Ectodermal cell (in vitro differentiated cells): ENCODE measurements around the gene NEDD4.
"Not testable (repeated sequence)": the region's sequence is repeated elsewhere in the genome, so short reads cannot be mapped to it uniquely, and the experiment has no call there.

ENCODE experiments used
- H3K27ac ChIP-seq: 2 replicates; pipeline ENCODE4 v1.7.0; 2013; ENCODE audit warnings: mild to moderate bottlenecking, low read depth, low read length; ENCODE audit not compliant: insufficient read depth, poor library complexity, severe bottlenecking
- H3K27me3 ChIP-seq: 2 replicates; pipeline ENCODE4 v1.7.0; 2013; ENCODE audit warnings: mild to moderate bottlenecking, low read length; ENCODE audit not compliant: insufficient read depth, control insufficient read depth, poor library complexity, severe bottlenecking
- H3K36me3 ChIP-seq: one replicate; pipeline ENCODE4 v1.7.0; 2013; ENCODE audit warnings: low read length; ENCODE audit not compliant: control insufficient read depth, insufficient read depth
- H3K4me1 ChIP-seq: one replicate; pipeline ENCODE4 v1.7.0; 2013; ENCODE audit warnings: low read length; ENCODE audit not compliant: control insufficient read depth, insufficient read depth
- H3K4me3 ChIP-seq: 2 replicates; pipeline ENCODE4 v1.7.0; 2013; ENCODE audit warnings: low read depth, low read length, control low read depth; ENCODE audit not compliant: insufficient read depth
- H3K9me3 ChIP-seq: 2 replicates; pipeline ENCODE4 v1.7.0; 2013; ENCODE audit warnings: mild to moderate bottlenecking, low read length, moderate library complexity; ENCODE audit not compliant: control insufficient read depth
- WGBS, 2 experiments: methylation state at CpG; one replicate each; pipeline ENCODE4 v1.1.7; 2013; ENCODE audit warnings: missing lambda C conversion rate in 2 of 2; 5-methylcytosine and 5-hydroxymethylcytosine counted together

Gene NEDD4

DNA sequence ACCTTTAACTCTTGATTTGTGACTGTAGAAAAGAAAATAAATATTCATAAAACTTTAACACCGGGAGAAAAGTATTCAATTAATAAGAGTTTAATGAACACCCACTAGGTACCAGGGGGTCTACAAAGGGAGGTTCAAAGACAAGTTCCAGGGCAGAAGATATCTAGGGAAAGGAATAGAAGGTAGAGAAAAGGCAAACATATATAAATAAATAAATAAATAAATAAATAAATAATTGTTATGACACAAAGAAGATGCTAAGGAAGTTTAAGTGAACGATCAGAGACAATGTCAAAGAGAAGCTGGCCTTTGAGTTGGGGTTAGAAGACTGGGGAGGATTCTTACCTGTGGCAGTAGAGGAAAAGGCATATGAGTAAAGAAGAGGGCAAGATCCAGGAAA, 123.8 kb downstream of the NEDD4 start:
- 93 to 94% methylated on average over 1 of the region's 2 CpGs for WGBS, 2 experiments
- Histone ChIP-seq H3K27ac (no peak overlapping the region), H3K36me3 (no peaks in the 10 kb centered on the region), H3K4me1 (peaks cover 8% of the 10 kb centered on the region), H3K4me3 (no peak overlapping the region), H3K9me3 (no peaks in the 10 kb centered on the region), H3K27me3 (no peaks in the 10 kb centered on the region)

GRCh38 chr15:55868707-55869106, 124.7 kb downstream of the NEDD4 start:
- WGBS, 2 experiments, result 95% methylated on average over 3 of the region's 3 CpGs
- H3K36me3 ChIP-seq, result no peaks in the 10 kb centered on the region

DNA sequence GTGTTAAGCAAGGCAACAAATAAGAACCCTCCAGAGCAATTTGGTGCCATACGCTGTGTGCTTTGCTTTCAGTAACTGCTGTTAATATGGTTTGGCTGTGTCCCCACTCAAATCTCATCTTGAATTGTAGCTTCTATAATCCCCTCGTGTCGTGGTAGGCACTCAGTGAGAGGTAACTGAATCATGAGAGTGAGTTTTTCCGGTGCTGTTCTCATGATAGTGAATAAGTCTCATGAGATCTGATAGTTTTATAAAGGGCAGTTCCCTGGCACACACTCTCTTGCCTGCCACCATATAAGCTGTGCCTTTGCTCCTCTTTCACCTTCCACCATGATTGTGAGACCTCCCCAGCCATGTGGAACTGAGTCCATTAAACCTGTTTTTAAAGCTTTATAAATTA, 125.1 kb downstream of the NEDD4 start:
- not testable (repeated sequence) for H3K9me3 ChIP-seq, H3K27ac ChIP-seq, H3K27me3 ChIP-seq, H3K36me3 ChIP-seq, H3K4me3 ChIP-seq, H3K4me1 ChIP-seq
- WGBS, 2 experiments, result 95% methylated on average over 4 of the region's 4 CpGs

More at GRCh38 chr15:55868707-55869106, 124.7 kb downstream of the NEDD4 start:
- Histone ChIP-seq H3K4me1 (peaks cover 8% of the 10 kb centered on the region), H3K9me3 (no peaks in the 10 kb centered on the region), H3K27ac (no peak overlapping the region), H3K4me3 (no peak overlapping the region), H3K27me3 (no peaks in the 10 kb centered on the region)

- no peaks in the 10 kb centered on the region for H3K36me3 ChIP-seq
- no peaks in the 10 kb centered on the region for H3K9me3 ChIP-seq
- H3K4me1 ChIP-seq, result no peaks in the 10 kb centered on the region
- H3K4me3 ChIP-seq, result no peak overlapping the region
- no peak overlapping the region for H3K27ac ChIP-seq
- no peaks in the 10 kb centered on the region for H3K27me3 ChIP-seq
Observed at GRCh38 chr15:55863911-55864310, 129.5 kb downstream of the NEDD4 start.

DNA sequence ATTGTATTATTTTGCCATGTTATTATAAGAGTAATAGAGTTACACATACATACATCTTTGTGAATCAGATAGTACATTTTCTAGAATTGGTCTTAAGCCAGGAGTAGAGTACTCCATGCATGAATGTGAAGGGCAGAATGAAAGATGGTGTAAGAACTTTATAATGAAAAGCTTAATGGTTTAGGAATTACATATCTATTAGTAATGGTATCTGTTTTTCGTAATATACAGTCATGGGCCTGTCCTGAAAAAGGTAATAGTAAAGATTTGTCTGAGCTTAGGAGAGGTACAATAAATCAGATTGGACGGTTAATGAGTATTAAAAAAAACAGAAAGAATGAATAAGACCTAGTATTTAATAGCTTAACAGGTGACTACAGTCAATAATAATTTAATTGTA, 132.3 kb downstream of the NEDD4 start:
- H3K9me3 ChIP-seq, result no peaks in the 10 kb centered on the region
- H3K27ac ChIP-seq, result no peak overlapping the region
- H3K36me3 ChIP-seq, result no peaks in the 10 kb centered on the region
- WGBS, 2 experiments, result 98 to 100% methylated on average over 2 of the region's 2 CpGs
- H3K27me3 ChIP-seq, result no peaks in the 10 kb centered on the region
- H3K4me3 ChIP-seq, result no peak overlapping the region
- no peaks in the 10 kb centered on the region for H3K4me1 ChIP-seq

- Histone ChIP-seq H3K4me1 (no peaks in the 10 kb centered on the region), H3K27me3 (no peaks in the 10 kb centered on the region), H3K9me3 (no peaks in the 10 kb centered on the region), H3K4me3 (no peak overlapping the region), H3K36me3 (no peaks in the 10 kb centered on the region), H3K27ac (no peak overlapping the region)
- 77 to 78% methylated on average over 6 of the region's 6 CpGs for WGBS, 2 experiments
Observed at GRCh38 chr15:55860468-55860867, 132.9 kb downstream of the NEDD4 start.

DNA sequence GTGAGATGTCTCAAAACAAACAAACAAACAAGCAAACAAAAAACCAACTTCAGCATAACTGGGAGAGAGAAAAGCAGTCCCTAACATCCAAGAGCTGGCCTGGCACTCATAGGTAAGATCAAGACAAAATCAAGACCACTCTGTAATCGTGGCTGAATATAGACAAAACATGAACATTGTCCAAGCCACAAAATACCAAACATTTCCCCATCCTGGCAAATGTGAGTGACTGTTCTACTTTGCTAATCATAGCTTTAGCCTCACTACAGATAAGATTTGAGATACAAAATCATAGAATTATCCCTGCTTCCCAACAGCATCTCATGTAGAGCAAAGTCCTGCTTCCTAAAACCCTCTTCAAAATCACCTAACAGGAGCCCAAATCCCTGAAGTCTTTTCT, 133.7 kb downstream of the NEDD4 start:
- H3K9me3 ChIP-seq, result no peaks in the 10 kb centered on the region
- H3K27ac ChIP-seq, result no peak overlapping the region
- H3K36me3 ChIP-seq, result no peaks in the 10 kb centered on the region
- WGBS, 2 experiments, result 90 to 100% methylated on average over 1 of the region's 1 CpG
- no peaks in the 10 kb centered on the region for H3K4me1 ChIP-seq
- H3K4me3 ChIP-seq, result no peak overlapping the region
- no peaks in the 10 kb centered on the region for H3K27me3 ChIP-seq

GRCh38 chr15:55858661-55859060, 134.8 kb downstream of the NEDD4 start:
- Histone ChIP-seq H3K4me3 (no peak overlapping the region), H3K27ac (no peak overlapping the region), H3K4me1 (no peaks in the 10 kb centered on the region), H3K9me3 (no peaks in the 10 kb centered on the region), H3K27me3 (no peaks in the 10 kb centered on the region), H3K36me3 (no peaks in the 10 kb centered on the region)
- WGBS, 2 experiments, result 96 to 98% methylated on average over 4 of the region's 4 CpGs

DNA sequence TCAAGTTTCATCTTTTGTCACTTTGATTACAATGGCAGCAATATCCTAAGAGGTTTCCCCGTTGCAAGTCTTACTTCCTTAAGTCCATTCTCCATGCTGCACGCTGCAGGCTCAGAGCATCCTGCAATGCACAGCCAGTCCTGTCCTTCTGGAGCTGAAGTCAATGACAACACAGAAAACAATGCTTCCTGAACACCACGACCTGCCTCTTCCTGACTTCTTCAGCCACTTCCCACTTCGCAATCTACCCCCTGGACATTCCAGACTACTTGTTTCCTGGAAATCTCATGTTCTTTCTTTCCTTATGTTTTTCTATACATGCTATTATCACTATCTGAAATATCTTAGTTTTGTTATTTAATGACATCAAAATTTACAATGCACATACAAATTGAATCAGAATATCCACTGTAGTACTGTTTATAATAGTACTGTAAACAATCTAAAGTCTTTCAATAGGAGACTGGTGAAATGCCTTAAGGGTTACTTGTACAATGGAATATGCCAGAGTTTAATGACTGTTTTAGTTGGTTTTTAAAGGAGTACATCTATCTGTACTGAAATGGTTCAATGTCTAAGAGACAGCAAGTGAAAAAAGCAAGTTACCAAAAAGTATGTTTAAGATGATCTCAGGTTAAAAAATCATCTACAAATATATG, 136.8 kb downstream of the NEDD4 start:
- 86 to 87% methylated on average over 4 of the region's 4 CpGs for WGBS, 2 experiments
- Histone ChIP-seq H3K9me3 (no peaks in the 10 kb centered on the region), H3K27ac (no peak overlapping the region), H3K27me3 (no peaks in the 10 kb centered on the region), H3K36me3 (no peaks in the 10 kb centered on the region), H3K4me3 (no peak overlapping the region), H3K4me1 (no peaks in the 10 kb centered on the region)

- Histone ChIP-seq H3K9me3 (no peaks in the 10 kb centered on the region), H3K4me1 (no peaks in the 10 kb centered on the region)
- WGBS, 2 experiments, result 92 to 96% methylated on average over 4 of the region's 4 CpGs
Observed at GRCh38 chr15:55853134-55853533, 140.3 kb downstream of the NEDD4 start.

More at GRCh38 chr15:55853134-55853533, 140.3 kb downstream of the NEDD4 start:
- Histone ChIP-seq H3K4me3 (no peak overlapping the region), H3K27ac (no peak overlapping the region), H3K27me3 (no peaks in the 10 kb centered on the region), H3K36me3 (no peaks in the 10 kb centered on the region)
